NCI-H2107 treated with DMSO at 0.1 percent for 48 hours (cell line): ENCODE data around the gene TTC33.
"Not testable (repeated sequence)": the region's sequence is repeated elsewhere in the genome, so short reads cannot be mapped to it uniquely, and the experiment has no call there.

Experiments
- DNase-seq: peaks from one replicate; lab custom pipeline; 2025; ENCODE audit not compliant: unreplicated experiment; lab: John Stamatoyannopoulos, UW

Gene TTC33

GRCh38 chr5:40780199-40780598 is 24.4 kb upstream of the TTC33 start:
- no peak for DNase-seq

DNA sequence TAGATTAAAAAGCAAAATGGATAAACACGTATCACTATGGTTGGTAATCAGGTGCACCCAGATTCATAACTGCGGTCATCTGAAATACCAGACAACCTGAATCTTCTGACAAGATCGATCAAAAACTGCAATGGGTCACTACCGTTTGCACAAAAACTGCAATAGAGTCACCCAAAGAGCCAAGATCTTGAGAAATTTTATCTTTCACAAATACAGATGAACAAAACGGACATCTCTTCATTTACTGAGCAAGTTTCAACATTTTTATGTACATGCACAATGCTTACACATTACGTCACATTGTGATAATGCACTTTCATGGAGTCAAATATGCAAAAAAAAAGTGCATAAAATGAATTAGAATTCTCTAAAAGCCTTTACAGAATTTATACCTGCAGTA is 23.8 kb upstream of the TTC33 start:
- DNase-seq: no peak

DNA sequence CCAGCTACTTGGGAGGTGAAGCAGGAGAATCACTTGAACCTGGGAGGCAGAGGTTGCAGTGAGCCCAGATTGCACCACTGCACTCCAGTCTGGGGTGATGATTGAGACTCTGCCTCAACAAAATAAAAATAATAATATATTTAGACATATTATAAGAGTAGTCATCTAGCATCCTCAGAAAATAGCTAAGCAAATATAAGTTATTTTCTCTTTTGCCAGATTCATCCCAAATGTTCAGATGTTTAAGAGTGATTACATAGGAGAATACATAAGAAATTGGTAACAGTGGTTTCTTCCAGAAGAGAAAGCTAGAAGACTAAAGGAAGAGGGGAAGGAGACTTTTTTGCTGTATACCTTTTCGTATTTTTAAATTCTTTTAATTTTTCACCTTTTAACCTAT is 22.4 kb upstream of the TTC33 start:
- no peak for DNase-seq

- no peak for DNase-seq
Observed at GRCh38 chr5:40776658-40776977, 20.9 kb upstream of the TTC33 start.

- no peak for DNase-seq
Observed at GRCh38 chr5:40775846-40776657, 20.3 kb upstream of the TTC33 start.

- DNase-seq: no peak
Observed at GRCh38 chr5:40775085-40775845, 19.5 kb upstream of the TTC33 start.

DNA sequence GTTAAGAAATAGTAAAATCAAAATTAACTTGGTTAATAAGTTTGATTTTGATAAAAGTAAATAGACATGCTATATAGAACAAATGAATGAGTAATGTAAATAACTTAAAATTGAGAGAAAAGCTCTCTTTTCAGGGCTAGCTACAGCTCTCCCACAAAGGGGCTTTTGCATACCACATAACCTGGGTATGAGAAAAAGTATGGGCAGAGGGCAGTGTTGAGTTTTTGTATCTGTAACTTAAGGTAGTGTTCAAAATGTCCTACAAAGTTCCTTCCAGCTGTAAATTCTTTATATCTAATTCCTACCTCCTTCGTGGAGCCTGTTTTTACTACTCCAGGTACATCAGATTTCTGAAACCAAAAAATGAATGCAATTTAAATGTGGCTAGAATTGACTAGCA is 18.9 kb upstream of the TTC33 start:
- DNase-seq: no peak

- no peak for DNase-seq
Observed at GRCh38 chr5:40770764-40771163, 15.0 kb upstream of the TTC33 start.

DNA sequence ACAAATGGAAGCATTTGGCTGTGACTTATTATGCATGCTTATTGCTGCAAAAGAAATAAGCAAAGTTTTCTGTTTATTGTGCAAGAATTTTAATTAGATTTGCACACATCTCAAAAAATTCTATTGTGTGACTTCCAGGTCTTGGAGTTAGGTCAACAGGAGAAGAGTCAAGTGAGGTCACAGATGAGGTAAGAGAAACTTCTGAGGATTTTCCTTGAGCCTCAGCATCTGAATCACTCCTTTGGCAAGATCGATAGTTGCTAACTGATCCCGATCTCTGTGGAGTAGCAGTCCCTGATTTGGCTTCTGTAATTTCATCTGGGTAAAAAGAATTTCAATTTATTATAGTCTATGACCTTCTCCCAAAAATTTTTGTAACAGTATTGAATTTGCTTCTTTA is 6.9 kb upstream of the TTC33 start:
- DNase-seq: no peak

DNA sequence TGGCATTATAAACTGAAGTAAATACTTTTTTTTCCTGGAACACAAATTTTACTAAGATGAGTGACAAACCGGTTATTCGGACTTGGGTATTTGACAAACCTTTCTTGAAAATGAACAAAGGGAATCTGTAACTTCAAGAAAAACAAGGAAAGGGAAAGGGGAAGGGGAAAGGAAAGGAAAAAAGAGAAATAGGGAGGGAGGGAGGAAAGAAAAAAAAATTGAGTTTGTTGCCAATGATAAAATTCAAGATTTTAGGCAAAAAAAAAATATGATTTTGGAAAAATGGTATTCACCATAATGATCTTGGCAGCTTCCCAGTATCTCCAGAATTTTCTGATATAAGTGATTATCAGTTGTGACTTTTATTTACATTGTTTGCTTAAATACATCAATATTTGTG is 1.6 kb upstream of the TTC33 start:
- no peak for DNase-seq

DNA sequence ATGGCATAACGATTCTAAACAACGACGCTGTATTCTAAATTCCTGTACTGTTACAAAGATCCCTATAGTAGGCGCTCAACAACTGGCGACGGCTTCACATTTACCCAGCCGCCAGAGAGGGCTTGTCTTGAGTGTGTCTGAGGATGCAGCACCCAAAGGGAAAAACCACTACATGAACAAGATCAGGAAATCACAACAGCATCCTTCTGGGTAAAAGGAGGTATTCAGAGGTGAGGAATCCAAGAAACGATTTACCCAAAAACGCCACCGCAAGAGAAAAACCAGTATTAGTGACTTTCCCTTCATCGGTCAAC is 711 bp downstream of the TTC33 start:
- peak; percentile 90 for DNase-seq

GRCh38 chr5:40754381-40755092 is 1.2 kb downstream of the TTC33 start:
- no peak for DNase-seq

GRCh38 chr5:40746703-40747102 is 9.1 kb downstream of the TTC33 start:
- DNase-seq: no peak

- DNase-seq: no peak
Observed at GRCh38 chr5:40743771-40744170, 12.0 kb downstream of the TTC33 start.

GRCh38 chr5:40738502-40738901 is 17.3 kb downstream of the TTC33 start:
- DNase-seq: no peak

- DNase-seq: peak; percentile 25
Observed at GRCh38 chr5:40736103-40736875, 19.5 kb downstream of the TTC33 start.

- DNase-seq: no peak
Observed at GRCh38 chr5:40735609-40736008, 20.2 kb downstream of the TTC33 start.

DNA sequence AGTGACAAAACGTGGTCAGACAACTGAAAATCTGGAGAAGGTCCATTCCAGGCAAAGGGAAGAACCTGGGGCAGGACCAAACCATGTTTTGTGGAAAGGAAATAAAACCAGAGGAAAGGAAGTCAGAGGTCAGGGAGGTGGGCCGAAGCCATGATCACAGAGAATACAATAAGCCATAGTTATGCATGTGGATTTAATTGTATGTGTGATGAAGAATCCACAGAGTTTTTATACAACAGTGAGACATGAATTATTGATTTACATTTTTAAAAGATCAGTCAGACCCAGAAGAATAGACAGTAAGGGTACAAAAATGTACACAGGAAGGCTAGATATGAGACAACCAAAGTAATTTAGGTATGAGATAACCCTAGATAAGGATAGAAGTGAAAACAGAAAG is 20.8 kb downstream of the TTC33 start:
- no peak for DNase-seq

DNA sequence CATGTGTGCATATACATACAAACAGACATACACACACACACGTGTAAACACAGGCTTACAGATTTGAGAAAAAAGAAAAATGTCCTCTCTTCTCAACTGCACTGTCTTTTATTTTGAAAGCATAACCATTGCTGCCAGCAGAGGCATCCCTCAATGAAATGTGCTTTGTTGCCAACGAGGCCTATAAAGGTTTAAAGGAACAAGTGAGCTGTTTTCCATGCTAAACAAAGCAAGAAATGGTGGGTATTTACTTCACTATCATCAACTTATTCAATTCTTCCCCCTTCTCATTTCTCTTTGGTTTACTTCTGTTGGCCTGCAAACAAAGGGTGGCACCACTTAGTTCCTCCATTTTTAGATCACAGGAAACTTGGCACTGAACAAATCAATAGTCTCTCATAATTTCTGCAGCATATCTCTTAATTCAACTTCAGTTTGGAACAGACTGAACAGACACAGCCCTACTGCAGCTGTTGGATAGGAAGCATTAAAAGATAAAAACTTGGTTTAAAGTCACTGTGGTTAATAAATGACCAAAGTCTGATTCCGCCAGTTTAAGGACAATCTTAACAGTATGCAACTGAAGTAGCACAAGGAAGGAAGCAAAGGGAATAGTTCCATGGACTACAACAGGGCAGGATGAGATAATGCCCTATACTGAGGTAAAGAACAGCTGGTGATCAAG is 21.7 kb downstream of the TTC33 start:
- no peak for DNase-seq

DNA sequence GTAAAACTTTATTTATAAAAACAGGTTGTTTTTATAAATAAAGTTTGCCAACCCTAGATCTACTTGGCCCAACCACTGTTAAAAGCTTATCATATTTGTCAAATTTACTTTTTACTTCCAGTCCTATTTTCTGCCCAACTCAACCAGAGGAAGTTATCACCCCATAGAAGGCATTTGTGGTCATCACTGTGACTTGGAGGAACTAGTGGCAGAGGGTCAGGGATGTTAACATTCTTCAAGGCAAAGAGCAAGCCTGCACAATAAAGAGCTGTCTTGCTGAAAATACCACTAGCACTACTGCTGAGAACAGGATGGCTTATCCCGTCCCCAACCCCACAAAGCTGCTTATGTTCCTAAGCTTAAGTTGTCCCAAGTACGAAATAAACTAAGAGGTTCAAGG is 22.3 kb downstream of the TTC33 start:
- no peak for DNase-seq

- DNase-seq: not testable (repeated sequence)
Observed at GRCh38 chr5:40722497-40722911, 33.3 kb downstream of the TTC33 start.
